Measurements from ENCODE around the gene TRABD2B.

The TRABD2B gene

GRCh38 chr1:48039088-48040054 lies 42.2 kb upstream of the TRABD2B start:
- CTCF ChIA-PET = interaction anchor here (0.6 to 2.8 kb wide), 3 partner anchors 21 to 41 kb away, joined by 3 to 7 read pairs (median 4); partner anchors contain the start of gene TRABD2B
- POLR2A ChIA-PET = interaction anchor here (0.6 to 1.1 kb wide), 3 partner anchors 11 to 1639 kb away, joined by 3 read pairs; no protein-coding TSS in a partner anchor

GRCh38 chr1:48038270-48038767 lies 41.1 kb upstream of the TRABD2B start:
- H3K36me3 ChIP-seq (ENCODE audit: control insufficient read depth in 2 of 2, insufficient read depth in 1 of 2, low read length in 2 of 2) = no peaks in the 10 kb centered on the region
- H3K27ac ChIP-seq (ENCODE audit: extremely low read depth, low read depth, low read length) = no peak overlapping the region
- peaks cover 15% of the 10 kb centered on the region for H3K4me1 ChIP-seq (ENCODE audit: control insufficient read depth, insufficient read depth, low read length)
- no peak overlapping the region for H3K4me3 ChIP-seq (ENCODE audit: low read depth, low read length)
- ChIA-PET POLR2A (no interaction called here), CTCF (interaction anchor here (0.7 to 2.8 kb wide), 3 partner anchors 35 to 142 kb away, joined by 3 to 7 read pairs (median 3); partner anchors contain the start of gene TRABD2B)
- TF ChIP-seq ZNF600 (tag by site-specific recombination; IDR thresholded peaks at IDR 0.05) = no peak
- TF ChIP-seq ZNF37A (tag by site-specific recombination; IDR thresholded peaks at IDR 0.05) = no peak
- TF ChIP-seq ZNF664 (tag by site-specific recombination; IDR thresholded peaks at IDR 0.05) = no peak
- TF ChIP-seq ZFP69B (tag by site-specific recombination; IDR thresholded peaks at IDR 0.05) = no peak
- TF ChIP-seq ZSCAN4 (tag by site-specific recombination; IDR thresholded peaks at IDR 0.05) = no peak
- no peak for TF ChIP-seq KLF10 (tag by site-specific recombination; IDR thresholded peaks at IDR 0.05)
- TF ChIP-seq, protein P1, sequence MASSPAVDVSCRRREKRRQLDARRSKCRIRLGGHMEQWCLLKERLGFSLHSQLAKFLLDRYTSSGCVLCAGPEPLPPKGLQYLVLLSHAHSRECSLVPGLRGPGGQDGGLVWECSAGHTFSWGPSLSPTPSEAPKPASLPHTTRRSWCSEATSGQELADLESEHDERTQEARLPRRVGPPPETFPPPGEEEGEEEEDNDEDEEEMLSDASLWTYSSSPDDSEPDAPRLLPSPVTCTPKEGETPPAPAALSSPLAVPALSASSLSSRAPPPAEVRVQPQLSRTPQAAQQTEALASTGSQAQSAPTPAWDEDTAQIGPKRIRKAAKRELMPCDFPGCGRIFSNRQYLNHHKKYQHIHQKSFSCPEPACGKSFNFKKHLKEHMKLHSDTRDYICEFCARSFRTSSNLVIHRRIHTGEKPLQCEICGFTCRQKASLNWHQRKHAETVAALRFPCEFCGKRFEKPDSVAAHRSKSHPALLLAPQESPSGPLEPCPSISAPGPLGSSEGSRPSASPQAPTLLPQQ (tag by site-specific recombination; IDR thresholded peaks at IDR 0.05) = no peak
- no peak for TF ChIP-seq KLF7 (tag by site-specific recombination; IDR thresholded peaks at IDR 0.05; ENCODE audit: borderline replicate concordance)
- H3K9me3 ChIP-seq (ENCODE audit: control insufficient read depth, insufficient read depth, low read depth, low read length) = no peaks in the 10 kb centered on the region

More at GRCh38 chr1:48039088-48040054, 42.2 kb upstream of the TRABD2B start:
- H3K4me3 ChIP-seq (ENCODE audit: low read depth, low read length) = no peak overlapping the region
- H3K4me1 ChIP-seq (ENCODE audit: control insufficient read depth, insufficient read depth, low read length) = peaks cover 18% of the 10 kb centered on the region
- TF ChIP-seq EGR2 (tag by site-specific recombination; IDR thresholded peaks at IDR 0.05; ENCODE audit: low read depth) (peak; percentile 56), ZIC2 (tag by site-specific recombination; IDR thresholded peaks at IDR 0.05) (peak; percentile 79), ZNF157 (tag by site-specific recombination; IDR thresholded peaks at IDR 0.05) (no peak), ZFP37 (tag by site-specific recombination; IDR thresholded peaks at IDR 0.05) (no peak), ZNF24 (tag by site-specific recombination; IDR thresholded peaks at IDR 0.05) (no peak), ZNF449 (tag by site-specific recombination; IDR thresholded peaks at IDR 0.05) (peak; percentile 63), ZFHX2 (tag by site-specific recombination; conservative IDR thresholded peaks at IDR 0.05) (peak; percentile 82), ZNF350 (tag by site-specific recombination; IDR thresholded peaks at IDR 0.05) (no peak), YY2 (tag by site-specific recombination; IDR thresholded peaks at IDR 0.05) (no peak), MYNN (tag by site-specific recombination; IDR thresholded peaks at IDR 0.05; ENCODE audit: borderline replicate concordance) (no peak), GLIS1 (tag by site-specific recombination; IDR thresholded peaks at IDR 0.05) (peak; percentile 67), ZBTB17 (tag by site-specific recombination; IDR thresholded peaks at IDR 0.05) (0 out of 2 replicates have a peak, but pooled peaks have one; percentile 21), ZNF423 (tag by site-specific recombination; IDR thresholded peaks at IDR 0.05) (no peak), KLF1 (tag by site-specific recombination; IDR thresholded peaks at IDR 0.05) (peak; percentile 89)
- TF ChIP-seq, protein P2, sequence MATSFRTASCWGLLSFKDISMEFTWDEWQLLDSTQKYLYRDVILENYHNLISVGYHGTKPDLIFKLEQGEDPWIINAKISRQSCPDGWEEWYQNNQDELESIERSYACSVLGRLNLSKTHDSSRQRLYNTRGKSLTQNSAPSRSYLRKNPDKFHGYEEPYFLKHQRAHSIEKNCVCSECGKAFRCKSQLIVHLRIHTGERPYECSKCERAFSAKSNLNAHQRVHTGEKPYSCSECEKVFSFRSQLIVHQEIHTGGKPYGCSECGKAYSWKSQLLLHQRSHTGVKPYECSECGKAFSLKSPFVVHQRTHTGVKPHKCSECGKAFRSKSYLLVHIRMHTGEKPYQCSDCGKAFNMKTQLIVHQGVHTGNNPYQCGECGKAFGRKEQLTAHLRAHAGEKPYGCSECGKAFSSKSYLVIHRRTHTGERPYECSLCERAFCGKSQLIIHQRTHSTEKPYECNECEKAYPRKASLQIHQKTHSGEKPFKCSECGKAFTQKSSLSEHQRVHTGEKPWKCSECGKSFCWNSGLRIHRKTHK (tag by site-specific recombination; IDR thresholded peaks at IDR 0.05) = no peak
- TF ChIP-seq, protein P3, sequence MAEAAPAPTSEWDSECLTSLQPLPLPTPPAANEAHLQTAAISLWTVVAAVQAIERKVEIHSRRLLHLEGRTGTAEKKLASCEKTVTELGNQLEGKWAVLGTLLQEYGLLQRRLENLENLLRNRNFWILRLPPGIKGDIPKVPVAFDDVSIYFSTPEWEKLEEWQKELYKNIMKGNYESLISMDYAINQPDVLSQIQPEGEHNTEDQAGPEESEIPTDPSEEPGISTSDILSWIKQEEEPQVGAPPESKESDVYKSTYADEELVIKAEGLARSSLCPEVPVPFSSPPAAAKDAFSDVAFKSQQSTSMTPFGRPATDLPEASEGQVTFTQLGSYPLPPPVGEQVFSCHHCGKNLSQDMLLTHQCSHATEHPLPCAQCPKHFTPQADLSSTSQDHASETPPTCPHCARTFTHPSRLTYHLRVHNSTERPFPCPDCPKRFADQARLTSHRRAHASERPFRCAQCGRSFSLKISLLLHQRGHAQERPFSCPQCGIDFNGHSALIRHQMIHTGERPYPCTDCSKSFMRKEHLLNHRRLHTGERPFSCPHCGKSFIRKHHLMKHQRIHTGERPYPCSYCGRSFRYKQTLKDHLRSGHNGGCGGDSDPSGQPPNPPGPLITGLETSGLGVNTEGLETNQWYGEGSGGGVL (tag by site-specific recombination; IDR thresholded peaks at IDR 0.05) = peak; percentile 38; the same call in 1 of the 2 replicates
- TF ChIP-seq, protein P4, sequence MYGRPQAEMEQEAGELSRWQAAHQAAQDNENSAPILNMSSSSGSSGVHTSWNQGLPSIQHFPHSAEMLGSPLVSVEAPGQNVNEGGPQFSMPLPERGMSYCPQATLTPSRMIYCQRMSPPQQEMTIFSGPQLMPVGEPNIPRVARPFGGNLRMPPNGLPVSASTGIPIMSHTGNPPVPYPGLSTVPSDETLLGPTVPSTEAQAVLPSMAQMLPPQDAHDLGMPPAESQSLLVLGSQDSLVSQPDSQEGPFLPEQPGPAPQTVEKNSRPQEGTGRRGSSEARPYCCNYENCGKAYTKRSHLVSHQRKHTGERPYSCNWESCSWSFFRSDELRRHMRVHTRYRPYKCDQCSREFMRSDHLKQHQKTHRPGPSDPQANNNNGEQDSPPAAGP (tag by site-specific recombination; IDR thresholded peaks at IDR 0.05) = peak; percentile 52; the same call in 1 of the 2 replicates
- no peaks in the 10 kb centered on the region for H3K36me3 ChIP-seq (ENCODE audit: control insufficient read depth in 2 of 2, insufficient read depth in 1 of 2, low read length in 2 of 2)
- no peaks in the 10 kb centered on the region for H3K9me3 ChIP-seq (ENCODE audit: control insufficient read depth, insufficient read depth, low read depth, low read length)
- H3K27ac ChIP-seq (ENCODE audit: extremely low read depth, low read depth, low read length) = peak overlapping the region; percentile 17; the same call in 1 of the 2 replicates
